GM12864 (cell line): Measurements from ENCODE around the gene OR6C6.
"Not testable (repeated sequence)": the region's sequence is repeated elsewhere in the genome, so short reads cannot be mapped to it uniquely, and the experiment has no call there.

Source experiments
- DNase-seq: peaks from one replicate; pipeline ENCODE4 v3.0.0-alpha.2; 2011; ENCODE audit warnings: low read depth
- H3K4me3 ChIP-seq: 2 replicates; pipeline ENCODE4 v1.5.1; 2011; ENCODE audit warnings: mild to moderate bottlenecking, low read depth, low read length, control low read depth
- CTCF ChIP-seq: IDR thresholded peaks from 2 replicates; pipeline ENCODE4 v1.5.1; 2011; ENCODE audit warnings: low read depth, mild to moderate bottlenecking, moderate library complexity, low read length, control low read depth, inconsistent platforms; ENCODE audit errors: missing control alignments

The OR6C6 gene

GRCh38 chr12:55296469-55296868, at the start of gene OR6C6:
TSS of gene OR6C6 (minus strand) at chr12:55296569. CDS start at chr12:55295232, 1,337 bp downstream.
- H3K4me3 ChIP-seq: no peak within 1 kb of the TSS
- no peak for DNase-seq
- no peak for TF ChIP-seq CTCF

GRCh38 chr12:55336002-55336401, 39.6 kb upstream of the OR6C6 start:
- no peak for TF ChIP-seq CTCF
- no peak overlapping the region for H3K4me3 ChIP-seq
- DNase-seq: no peak

GRCh38 chr12:55330446-55330845, 34.1 kb upstream of the OR6C6 start, which contains the start of gene OR6C3:
TSS of gene OR6C3 (plus strand) at chr12:55330746. CDS start at chr12:55331701, 955 bp downstream.
- TF ChIP-seq CTCF: no peak
- no peak for DNase-seq
- H3K4me3 ChIP-seq: no peak within 1 kb of the TSS

GRCh38 chr12:55325801-55326200, 29.4 kb upstream of the OR6C6 start:
- DNase-seq, H3K4me3 ChIP-seq: not testable (repeated sequence)

GRCh38 chr12:55320201-55320600, 23.8 kb upstream of the OR6C6 start:
- H3K4me3 ChIP-seq: no peak overlapping the region
- no peak for DNase-seq
- no peak for TF ChIP-seq CTCF

- no peak for DNase-seq
- no peak for TF ChIP-seq CTCF
- no peak within 1 kb of the TSS for H3K4me3 ChIP-seq
These were observed 17.7 kb upstream of the OR6C6 start, which contains the start of gene OR6C1 for GRCh38 chr12:55314043-55314442. TSS of gene OR6C1 (plus strand) at chr12:55314343. CDS start at chr12:55320600, 6,257 bp downstream.

- DNase-seq: no peak
- H3K4me3 ChIP-seq: no peak overlapping the region
- no peak for TF ChIP-seq CTCF
These were observed 6.4 kb downstream of the OR6C6 start for GRCh38 chr12:55289999-55290398.
